HG02970 (cell line): ENCODE data around the gene INTS13.
A peak's percentile ranks its signal among the peaks of the same experiment; 100 is the strongest.
"Not testable (repeated sequence)": the region's sequence is repeated elsewhere in the genome, so short reads cannot be mapped to it uniquely, and the experiment has no call there.

Source experiments
- ATAC-seq: cut with Tn5 transposase; IDR thresholded peaks from one replicate; pipeline ENCODE4 v1.9.1; 2021; ENCODE audit warnings: mild to moderate bottlenecking, moderate library complexity, moderate number of reproducible peaks; ENCODE audit not compliant: unreplicated experiment, low FRiP score

Gene INTS13

GRCh38 chr12:26936559-26937442, 980 bp downstream of the INTS13 start:
- no peak for ATAC-seq

- no peak for ATAC-seq
These were observed 2.0 kb downstream of the INTS13 start for GRCh38 chr12:26935636-26936378.

GRCh38 chr12:26929590-26929989, 8.2 kb downstream of the INTS13 start:
- ATAC-seq = no peak

GRCh38 chr12:26928661-26929060, 9.1 kb downstream of the INTS13 start:
- ATAC-seq = no peak

- no peak for ATAC-seq
These were observed 15.9 kb downstream of the INTS13 start for GRCh38 chr12:26921886-26922285.

GRCh38 chr12:26919216-26919555, 18.6 kb downstream of the INTS13 start:
- ATAC-seq = no peak

- ATAC-seq = no peak
These were observed 19.2 kb downstream of the INTS13 start for GRCh38 chr12:26918321-26919215.

GRCh38 chr12:26906704-26907103, 31.1 kb downstream of the INTS13 start:
- ATAC-seq = no peak

- ATAC-seq = no peak
These were observed 31.8 kb downstream of the INTS13 start for GRCh38 chr12:26906024-26906423.

- ATAC-seq = not testable (repeated sequence)
These were observed 34.4 kb downstream of the INTS13 start for GRCh38 chr12:26903396-26903795.

- ATAC-seq = no peak
These were observed 40.9 kb downstream of the INTS13 start for GRCh38 chr12:26896913-26897312.

GRCh38 chr12:26895672-26896071, 42.1 kb downstream of the INTS13 start:
- ATAC-seq = no peak

GRCh38 chr12:26891704-26892103, 46.1 kb downstream of the INTS13 start:
- ATAC-seq = no peak

- no peak for ATAC-seq
These were observed 47.0 kb downstream of the INTS13 start for GRCh38 chr12:26890784-26891183.

GRCh38 chr12:26884765-26885576, 52.8 kb downstream of the INTS13 start:
- no peak for ATAC-seq

GRCh38 chr12:26880625-26881024, 57.2 kb downstream of the INTS13 start:
- ATAC-seq = no peak

GRCh38 chr12:26878661-26879119, 59.1 kb downstream of the INTS13 start:
- peak; percentile 68 for ATAC-seq

- ATAC-seq = no peak
These were observed 63.1 kb downstream of the INTS13 start for GRCh38 chr12:26874501-26875296.

- no peak for ATAC-seq
These were observed 65.2 kb downstream of the INTS13 start for GRCh38 chr12:26872625-26873024.
